BLaER1 (cell line): Measurements from ENCODE around the gene DMKN.
"Not testable (repeated sequence)": the region's sequence is repeated elsewhere in the genome, so short reads cannot be mapped to it uniquely, and the experiment has no call there.

ENCODE experiments used
- H3K27ac ChIP-seq: shearing (Covaris generic); formaldehyde crosslinking; 2 replicates; pipeline ENCODE4 v1.8.1; 2022
- H3K27me3 ChIP-seq: shearing (Covaris generic); formaldehyde crosslinking; 2 replicates; pipeline ENCODE4 v1.8.1; 2022
- H3K36me3 ChIP-seq: shearing (Covaris generic); formaldehyde crosslinking; 2 replicates; pipeline ENCODE4 v1.8.1; 2022
- H3K4me1 ChIP-seq: shearing (Covaris generic); formaldehyde crosslinking; 2 replicates; pipeline ENCODE4 v1.8.1; 2022
- H3K4me2 ChIP-seq: shearing (Covaris generic); formaldehyde crosslinking; 2 replicates; pipeline ENCODE4 v1.8.1; 2022
- H3K4me3 ChIP-seq: shearing (Covaris generic); formaldehyde crosslinking; 2 replicates; pipeline ENCODE4 v1.8.1; 2022
- H3K9ac ChIP-seq: shearing (Covaris generic); formaldehyde crosslinking; 2 replicates; pipeline ENCODE4 v1.8.1; 2022
- H3K9me3 ChIP-seq: shearing (Covaris generic); formaldehyde crosslinking; 2 replicates; pipeline ENCODE4 v1.8.1; 2022
- H4K20me1 ChIP-seq: shearing (Covaris generic); formaldehyde crosslinking; 2 replicates; pipeline ENCODE4 v1.8.1; 2022
- Cebpa-rat ChIP-seq: shearing (Covaris generic); IDR thresholded peaks from 2 replicates; pipeline ENCODE4 v1.8.1; 2022

Gene DMKN

GRCh38 chr19:35470128-35470527 is 43.3 kb downstream of the DMKN start:
- TF ChIP-seq Cebpa-rat, result no peak
- no peaks in the 10 kb centered on the region for H3K9me3 ChIP-seq
- no peak overlapping the region for H3K4me3 ChIP-seq
- peak overlapping the region; percentile 22; the same call in 1 of the 2 replicates for H3K4me2 ChIP-seq
- 0 out of 2 replicates have a peak overlapping the region, but pooled peaks have one; percentile 5 for H3K9ac ChIP-seq
- no peaks in the 10 kb centered on the region for H3K27me3 ChIP-seq
- no peaks in the 10 kb centered on the region for H4K20me1 ChIP-seq
- no peaks in the 10 kb centered on the region for H3K36me3 ChIP-seq
- peaks cover 39% of the 10 kb centered on the region for H3K4me1 ChIP-seq
- no peak overlapping the region for H3K27ac ChIP-seq

- H4K20me1 ChIP-seq, result no peaks in the 10 kb centered on the region
- no peak overlapping the region for H3K4me3 ChIP-seq
- no peaks in the 10 kb centered on the region for H3K36me3 ChIP-seq
- H3K4me1 ChIP-seq, result peaks cover 54% of the 10 kb centered on the region
- H3K27ac ChIP-seq, result 0 out of 2 replicates have a peak overlapping the region, but pooled peaks have one; percentile 16
- H3K9me3 ChIP-seq, result no peaks in the 10 kb centered on the region
- H3K27me3 ChIP-seq, result no peaks in the 10 kb centered on the region
- peak overlapping the region; percentile 48 for H3K4me2 ChIP-seq
- TF ChIP-seq Cebpa-rat, result no peak
- no peak overlapping the region for H3K9ac ChIP-seq
Observed at GRCh38 chr19:35468637-35469036, 44.8 kb downstream of the DMKN start.

GRCh38 chr19:35466259-35466658 is 47.2 kb downstream of the DMKN start:
- Histone ChIP-seq H3K4me2 (no peak overlapping the region), H3K9me3 (no peaks in the 10 kb centered on the region), H3K4me3 (no peak overlapping the region), H3K36me3 (no peaks in the 10 kb centered on the region), H3K9ac (no peak overlapping the region), H4K20me1 (no peaks in the 10 kb centered on the region), H3K27ac (no peak overlapping the region; the same call in 1 of the 2 replicates), H3K4me1 (peaks cover 75% of the 10 kb centered on the region), H3K27me3 (no peaks in the 10 kb centered on the region)
- TF ChIP-seq Cebpa-rat, result no peak

- Histone ChIP-seq H3K27ac (peak overlapping the region; percentile 92), H3K9ac (peak overlapping the region; percentile 60; the same call in 1 of the 2 replicates), H3K4me3 (peak overlapping the region; percentile 51; the same call in 1 of the 2 replicates), H3K4me1 (peaks cover 87% of the 10 kb centered on the region), H3K4me2 (peak overlapping the region; percentile 94)
- not testable (repeated sequence) for H3K9me3 ChIP-seq, H3K27me3 ChIP-seq, H3K36me3 ChIP-seq, H4K20me1 ChIP-seq
Observed at GRCh38 chr19:35462956-35463355, 50.5 kb downstream of the DMKN start.

GRCh38 chr19:35462476-35462953 is 50.9 kb downstream of the DMKN start:
- Histone ChIP-seq H3K27ac (peak overlapping the region; percentile 92), H3K27me3 (no peaks in the 10 kb centered on the region), H3K36me3 (no peaks in the 10 kb centered on the region), H3K4me3 (peak overlapping the region; percentile 51), H4K20me1 (no peaks in the 10 kb centered on the region), H3K9ac (peak overlapping the region; percentile 71; the same call in 1 of the 2 replicates), H3K4me1 (peaks cover 82% of the 10 kb centered on the region), H3K9me3 (no peaks in the 10 kb centered on the region), H3K4me2 (peak overlapping the region; percentile 94)
- no peak for TF ChIP-seq Cebpa-rat

- not testable (repeated sequence) for H3K36me3 ChIP-seq, H3K9me3 ChIP-seq, H3K27me3 ChIP-seq, H4K20me1 ChIP-seq
- peak overlapping the region; percentile 71; the same call in 1 of the 2 replicates for H3K9ac ChIP-seq
- H3K4me3 ChIP-seq, result peak overlapping the region; percentile 51
- peaks cover 76% of the 10 kb centered on the region for H3K4me1 ChIP-seq
- peak overlapping the region; percentile 92 for H3K27ac ChIP-seq
- peak overlapping the region; percentile 94 for H3K4me2 ChIP-seq
Observed at GRCh38 chr19:35461788-35462187, 51.7 kb downstream of the DMKN start.

- Histone ChIP-seq H3K27ac (peak overlapping the region; percentile 92), H3K4me1 (peaks cover 72% of the 10 kb centered on the region), H3K9me3 (no peaks in the 10 kb centered on the region), H3K4me3 (no peak overlapping the region), H3K27me3 (no peaks in the 10 kb centered on the region), H3K36me3 (no peaks in the 10 kb centered on the region), H4K20me1 (no peaks in the 10 kb centered on the region), H3K9ac (no peak overlapping the region; the same call in 1 of the 2 replicates), H3K4me2 (peak overlapping the region; percentile 94)
- TF ChIP-seq Cebpa-rat, result no peak
Observed at GRCh38 chr19:35461060-35461459, 52.4 kb downstream of the DMKN start.

- H4K20me1 ChIP-seq, result no peaks in the 10 kb centered on the region
- no peak overlapping the region for H3K4me3 ChIP-seq
- H3K27me3 ChIP-seq, result no peaks in the 10 kb centered on the region
- peak overlapping the region; percentile 92 for H3K27ac ChIP-seq
- no peaks in the 10 kb centered on the region for H3K9me3 ChIP-seq
- H3K4me2 ChIP-seq, result peak overlapping the region; percentile 94
- H3K36me3 ChIP-seq, result no peaks in the 10 kb centered on the region
- no peak overlapping the region; the same call in 1 of the 2 replicates for H3K9ac ChIP-seq
- TF ChIP-seq Cebpa-rat, result no peak
- H3K4me1 ChIP-seq, result peaks cover 74% of the 10 kb centered on the region
Observed at GRCh38 chr19:35460608-35461007, 52.8 kb downstream of the DMKN start.

GRCh38 chr19:35459414-35460082 is 53.9 kb downstream of the DMKN start:
- TF ChIP-seq Cebpa-rat, result no peak
- Histone ChIP-seq H3K9ac (peak overlapping the region; percentile 30; the same call in 1 of the 2 replicates), H3K4me1 (peaks cover 68% of the 10 kb centered on the region), H3K36me3 (no peaks in the 10 kb centered on the region), H3K4me2 (peak overlapping the region; percentile 94), H3K4me3 (no peak overlapping the region), H3K27me3 (no peaks in the 10 kb centered on the region), H4K20me1 (no peaks in the 10 kb centered on the region), H3K27ac (peak overlapping the region; percentile 42), H3K9me3 (no peaks in the 10 kb centered on the region)

GRCh38 chr19:35458731-35459391 is 54.6 kb downstream of the DMKN start:
- peak overlapping the region; percentile 94 for H3K4me2 ChIP-seq
- H3K9ac ChIP-seq, result peak overlapping the region; percentile 30; the same call in 1 of the 2 replicates
- TF ChIP-seq Cebpa-rat, result no peak
- H3K27ac ChIP-seq, result peak overlapping the region; percentile 42
- H3K4me1 ChIP-seq, result peaks cover 61% of the 10 kb centered on the region
- no peaks in the 10 kb centered on the region for H3K9me3 ChIP-seq
- no peaks in the 10 kb centered on the region for H3K27me3 ChIP-seq
- H4K20me1 ChIP-seq, result no peaks in the 10 kb centered on the region
- no peak overlapping the region for H3K4me3 ChIP-seq
- H3K36me3 ChIP-seq, result no peaks in the 10 kb centered on the region
